GM03348 (cell line): ENCODE measurements around the gene PKHD1.
"Not testable (repeated sequence)": the region's sequence is repeated elsewhere in the genome, so short reads cannot be mapped to it uniquely, and the experiment has no call there.

ENCODE experiments used
- DNase-seq: peaks from one replicate; pipeline ENCODE4 v3.0.0; 2012; ENCODE audit warnings: low spot score

The PKHD1 gene

DNA sequence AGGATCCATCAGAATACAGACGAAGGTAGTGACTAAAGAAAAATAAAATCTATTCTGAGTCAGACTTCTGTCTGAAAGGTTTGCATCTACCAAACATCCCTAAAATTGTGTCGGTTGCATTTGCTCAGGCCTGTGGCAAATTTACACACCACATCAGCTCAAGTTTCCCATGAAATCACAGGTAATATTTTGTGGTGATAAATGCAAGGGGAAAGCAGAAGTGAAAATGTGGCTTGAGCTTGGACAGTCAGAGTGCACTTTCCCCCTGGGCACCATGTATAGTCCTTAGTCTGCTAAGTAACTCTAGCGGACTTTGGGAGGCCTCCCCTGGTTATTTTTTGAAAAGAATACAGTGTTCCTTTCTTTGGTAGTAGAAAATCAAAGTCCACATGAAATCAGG is 159.1 kb downstream of the PKHD1 start:
- no peak for DNase-seq

DNA sequence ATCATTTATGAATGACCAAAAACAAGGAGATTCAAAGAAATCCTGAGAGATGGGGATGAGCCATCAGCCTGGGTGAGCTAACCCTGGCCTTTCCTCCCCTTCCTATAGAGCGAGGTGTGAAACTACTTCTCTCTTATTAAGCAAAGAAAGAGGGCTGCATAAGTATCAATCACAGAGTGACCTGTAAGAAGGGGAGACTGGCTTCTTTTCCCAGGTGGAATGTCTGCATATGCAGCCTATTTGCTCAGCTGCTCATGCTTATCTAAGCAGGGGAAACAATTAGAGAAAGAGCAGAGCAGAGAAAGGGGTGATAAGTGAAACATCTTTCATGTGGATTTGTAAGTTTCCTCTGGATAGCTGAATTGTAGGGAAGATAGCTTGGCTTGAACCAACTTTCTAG is 160.0 kb downstream of the PKHD1 start:
- DNase-seq, result no peak

DNA sequence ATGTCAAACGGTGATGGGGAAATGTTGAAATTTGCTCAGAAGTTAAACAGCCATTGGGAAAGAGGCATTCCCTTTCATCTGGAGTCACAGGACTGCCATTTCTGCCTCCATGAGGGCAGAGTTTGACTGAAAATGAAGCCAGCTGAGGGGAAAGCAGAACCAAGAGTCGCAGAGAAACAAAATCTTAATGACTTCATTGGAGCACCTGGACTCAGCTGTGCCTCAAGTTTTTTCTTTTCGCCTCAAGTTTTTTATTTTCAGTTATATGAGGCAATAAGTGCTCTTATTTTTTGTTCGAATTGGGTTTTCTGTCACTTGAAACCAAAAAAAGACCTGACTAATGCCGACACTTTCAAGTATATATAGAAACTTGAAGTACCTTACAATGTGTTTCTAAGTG is 161.3 kb downstream of the PKHD1 start:
- no peak for DNase-seq

DNA sequence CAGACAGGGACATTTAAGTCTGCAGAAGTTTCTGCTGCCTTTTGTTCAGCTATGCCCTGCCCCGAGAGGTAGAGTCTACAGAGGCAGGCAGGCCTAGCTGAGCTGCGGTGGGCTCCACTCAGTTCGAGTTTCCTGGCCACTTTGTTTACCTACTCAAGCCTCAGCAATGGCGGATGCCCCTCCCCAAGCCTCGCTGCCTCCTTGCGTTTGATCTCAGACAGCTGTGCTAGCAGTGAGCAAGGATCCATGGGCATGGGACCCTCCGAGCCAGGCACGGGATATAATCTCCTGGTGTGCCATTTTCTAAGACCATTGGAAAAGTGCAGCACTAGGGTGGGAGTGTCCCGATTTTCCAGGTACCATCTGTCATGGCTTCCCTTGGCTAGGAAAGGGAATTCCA is 164.9 kb downstream of the PKHD1 start:
- DNase-seq, result not testable (repeated sequence)

DNA sequence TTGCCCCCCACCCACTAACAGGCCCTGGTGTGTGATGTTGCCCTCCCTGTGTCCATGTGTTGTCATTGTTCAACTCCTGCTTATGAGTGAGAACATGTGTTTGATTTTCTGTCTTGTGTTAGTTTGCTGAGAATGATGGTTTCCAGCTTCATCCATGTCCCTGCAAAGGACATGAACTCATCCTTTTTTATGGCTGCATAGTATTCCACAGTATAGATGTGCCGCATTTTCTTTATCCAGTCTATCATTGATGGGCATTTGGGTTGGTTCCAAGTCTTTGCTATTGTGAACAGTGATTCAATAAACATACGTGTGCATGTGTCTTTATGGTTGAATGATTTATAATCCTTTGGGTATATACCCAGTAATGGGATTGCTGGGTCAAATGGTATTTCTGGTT is 169.1 kb downstream of the PKHD1 start:
- DNase-seq, result not testable (repeated sequence)

DNA sequence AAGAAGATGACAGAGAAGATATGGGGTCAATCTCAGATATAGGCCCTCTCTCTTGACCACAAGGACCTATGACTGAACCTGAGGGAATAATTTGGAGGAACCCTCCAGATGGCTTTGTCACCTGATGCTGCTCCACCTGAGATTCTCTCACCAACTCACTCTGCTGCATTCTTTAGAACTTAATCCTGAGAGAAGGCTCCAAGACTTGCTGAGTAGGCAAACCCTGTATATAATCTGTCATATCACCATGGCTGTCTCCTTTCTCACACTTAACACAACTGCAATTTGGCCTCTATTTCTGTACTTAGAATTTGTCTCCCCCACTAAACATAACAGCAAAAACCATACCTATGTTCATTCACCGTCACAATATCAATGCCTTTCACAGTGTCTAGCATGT is 172.3 kb downstream of the PKHD1 start:
- DNase-seq, result no peak

DNA sequence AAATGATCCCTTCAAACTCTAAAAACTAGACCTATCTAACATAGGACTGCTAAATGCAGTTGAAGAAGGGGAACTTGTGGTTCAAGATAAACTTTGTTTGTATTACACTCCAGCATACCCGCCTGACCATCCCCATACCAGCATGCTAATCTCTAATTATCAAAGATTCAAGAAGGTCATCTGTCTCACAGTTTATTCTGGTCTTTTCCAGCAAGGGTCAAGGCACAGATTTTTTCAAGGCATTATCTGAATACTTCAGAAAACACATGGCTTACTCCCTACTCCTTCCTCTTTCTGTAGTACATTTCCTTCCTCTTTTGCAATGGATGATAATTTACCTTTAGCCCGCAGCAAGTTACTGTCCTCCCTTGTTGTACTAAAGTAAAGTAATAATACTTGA is 174.1 kb downstream of the PKHD1 start:
- no peak for DNase-seq

DNA sequence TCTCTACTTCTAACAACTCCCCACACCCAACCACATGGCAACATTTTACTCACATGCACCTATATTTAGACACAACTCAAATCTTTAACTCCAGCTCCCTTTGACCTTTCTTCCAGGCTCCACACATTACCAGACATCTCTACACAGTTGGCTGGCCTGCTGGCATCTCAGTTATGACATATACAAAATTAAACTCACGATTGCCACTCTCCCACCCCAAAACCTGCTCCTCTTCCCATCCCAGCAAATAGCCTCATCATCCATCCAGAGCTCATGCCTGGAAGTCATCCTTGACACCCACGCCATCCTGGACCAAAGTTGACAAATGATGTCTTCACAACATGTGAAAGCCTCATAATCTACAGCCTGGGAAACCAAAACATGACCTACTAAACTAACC is 176.6 kb downstream of the PKHD1 start:
- no peak for DNase-seq

DNA sequence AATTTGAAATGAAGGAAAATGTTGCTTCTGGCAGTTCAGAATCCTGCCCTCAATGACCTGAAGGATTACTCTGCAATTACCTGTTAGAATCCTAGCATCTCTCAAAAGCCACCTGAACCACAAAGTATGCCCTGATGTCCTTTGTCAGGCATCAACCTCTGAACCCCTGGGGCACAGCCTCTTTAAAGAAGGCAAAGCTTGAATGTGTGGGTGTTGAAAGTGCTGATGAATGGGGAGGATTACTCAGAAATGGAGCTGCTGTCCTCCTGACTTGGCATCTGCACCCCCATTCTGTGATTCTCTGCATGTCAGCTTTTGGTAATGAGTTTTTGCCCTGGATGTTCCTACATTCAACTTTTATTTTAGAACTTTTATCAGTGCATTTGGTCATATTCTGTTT is 179.2 kb downstream of the PKHD1 start:
- no peak for DNase-seq

DNA sequence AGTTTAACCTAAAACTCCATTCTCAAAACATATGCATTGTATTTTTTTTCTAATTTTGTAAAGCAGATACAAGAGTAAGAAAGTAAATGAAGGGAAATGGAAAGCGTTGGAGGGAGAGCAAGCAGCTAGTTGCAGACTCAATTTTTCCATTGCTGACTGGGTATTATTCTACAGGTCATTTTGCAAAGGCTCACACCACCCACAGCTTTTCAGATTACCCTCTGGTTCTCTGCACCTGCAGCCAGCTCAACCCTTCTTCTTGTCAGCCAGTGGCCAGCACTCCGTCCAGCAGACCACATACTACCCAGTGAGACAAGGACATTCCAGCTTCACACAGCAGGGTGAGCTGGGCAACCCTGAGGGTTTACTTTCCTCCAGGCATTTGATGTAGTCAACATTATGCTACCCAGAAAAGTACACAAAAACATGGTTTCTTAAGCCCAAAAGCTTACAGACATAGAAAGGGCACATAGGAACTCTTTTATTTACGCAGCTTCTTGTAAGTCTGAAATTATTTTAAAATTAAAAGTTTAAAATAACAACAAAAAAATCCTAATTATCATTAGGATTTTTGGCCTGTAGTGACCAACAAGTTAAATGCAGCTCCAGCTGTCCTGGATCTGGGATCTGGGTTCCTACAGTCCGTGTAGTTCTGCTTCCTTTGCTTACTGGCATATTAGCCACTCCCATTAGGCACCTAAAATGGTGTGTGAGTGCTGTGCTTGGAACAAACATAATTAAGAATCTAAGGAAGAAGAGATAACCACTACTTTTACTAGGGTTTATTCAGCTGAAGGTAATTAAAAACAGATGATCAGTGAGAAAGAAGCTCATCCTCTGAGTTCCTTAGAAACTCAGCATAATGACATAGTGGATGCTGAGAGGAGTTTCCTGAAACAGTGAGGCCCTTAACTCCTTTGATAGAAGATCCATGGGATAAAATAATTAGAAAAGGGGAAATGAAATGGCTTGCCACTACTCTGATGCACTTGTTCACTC is 185.3 kb downstream of the PKHD1 start:
- no peak for DNase-seq

DNA sequence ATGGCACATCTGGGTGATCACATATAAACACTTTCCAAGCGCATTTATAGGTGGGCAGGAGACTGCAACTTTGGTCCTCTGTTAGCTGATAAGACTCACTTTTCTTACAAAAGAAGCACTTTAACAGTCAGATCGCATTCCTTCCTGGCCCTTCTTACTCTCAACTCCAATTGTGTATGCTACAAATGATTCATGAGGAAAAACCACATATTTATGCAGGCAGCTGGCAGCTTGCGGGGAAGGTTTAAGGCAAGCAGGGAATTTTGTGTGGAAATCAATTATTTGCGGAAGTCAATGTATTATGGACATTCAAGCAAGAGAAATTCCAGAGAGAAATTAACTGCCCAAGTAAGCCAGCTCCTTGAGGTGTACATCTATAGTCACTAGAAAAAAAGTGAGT is 194.0 kb downstream of the PKHD1 start:
- DNase-seq, result no peak

DNA sequence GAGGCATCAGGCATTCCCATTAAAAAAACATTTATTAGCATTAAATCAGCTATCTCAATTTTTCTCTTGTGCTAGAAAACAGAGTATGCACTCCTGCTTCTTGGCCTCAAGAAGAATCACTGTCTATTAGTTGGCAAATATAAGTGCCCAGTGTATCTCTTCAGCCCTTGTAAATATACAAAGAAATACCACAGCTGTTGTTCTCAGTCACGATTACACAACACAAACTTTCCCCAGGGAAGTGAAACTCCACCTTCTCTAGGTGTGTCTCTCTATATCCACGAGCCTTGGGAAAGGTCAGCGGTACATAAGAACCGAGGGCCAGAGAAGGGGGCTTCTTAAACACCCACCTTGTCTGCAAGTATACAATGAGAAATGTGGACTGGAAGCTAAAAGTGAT is 194.7 kb downstream of the PKHD1 start:
- no peak for DNase-seq

DNA sequence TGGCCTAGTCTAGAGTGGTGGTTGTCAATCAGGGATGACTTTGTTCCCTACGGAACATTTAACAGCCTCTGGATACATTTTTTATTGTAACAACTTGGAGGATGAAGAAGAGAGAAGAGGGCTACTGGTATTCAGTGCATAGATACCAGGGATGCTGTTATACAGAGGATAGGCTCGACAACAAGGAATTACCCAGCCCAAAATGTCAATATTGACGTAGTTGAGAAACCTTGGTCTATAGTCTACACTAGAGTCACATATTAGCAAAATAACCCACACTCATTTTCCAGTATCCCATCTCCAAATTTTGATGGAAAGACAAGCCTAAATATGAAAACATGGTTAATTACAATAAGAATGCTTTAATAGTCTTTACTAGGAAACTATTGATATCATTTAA is 195.1 kb downstream of the PKHD1 start:
- DNase-seq, result no peak

DNA sequence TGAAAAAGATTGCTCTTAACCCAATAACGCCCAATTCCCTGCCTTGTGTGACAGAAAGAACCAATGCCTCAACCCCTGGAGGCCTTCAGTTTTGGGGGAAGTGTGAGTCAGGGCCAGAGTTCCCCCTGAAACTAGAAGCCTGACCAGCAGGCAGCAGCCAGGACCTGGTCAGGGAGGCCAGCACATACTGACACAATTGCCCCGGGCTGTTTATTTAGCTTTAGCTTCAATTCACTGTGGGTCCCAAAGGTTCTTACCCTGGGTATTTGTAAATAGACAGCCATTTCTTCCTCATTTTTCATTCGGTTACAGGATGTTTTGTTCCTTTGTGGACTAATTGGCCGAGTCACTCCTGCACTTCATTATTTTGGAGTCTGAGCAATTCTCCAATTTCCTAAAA is 195.6 kb downstream of the PKHD1 start:
- no peak for DNase-seq

DNA sequence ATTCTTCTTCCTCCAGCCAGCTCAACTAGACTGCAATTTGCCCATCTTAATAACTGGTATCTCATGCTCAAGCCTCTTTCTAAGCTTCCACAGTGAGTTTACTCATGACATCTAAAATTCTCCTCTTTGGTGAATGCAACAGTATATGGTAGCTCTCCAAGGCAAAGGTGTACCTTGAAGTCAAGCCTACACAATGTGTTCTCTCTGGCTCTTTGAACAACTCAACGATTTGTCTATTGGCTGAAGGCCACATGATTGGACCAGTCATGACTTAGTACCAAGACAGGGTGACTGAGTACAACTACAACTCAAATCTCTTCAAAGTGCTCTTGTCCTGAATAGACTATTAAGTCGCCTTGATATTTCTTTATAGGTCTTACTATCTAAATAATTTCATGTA is 199.6 kb downstream of the PKHD1 start:
- DNase-seq, result no peak

DNA sequence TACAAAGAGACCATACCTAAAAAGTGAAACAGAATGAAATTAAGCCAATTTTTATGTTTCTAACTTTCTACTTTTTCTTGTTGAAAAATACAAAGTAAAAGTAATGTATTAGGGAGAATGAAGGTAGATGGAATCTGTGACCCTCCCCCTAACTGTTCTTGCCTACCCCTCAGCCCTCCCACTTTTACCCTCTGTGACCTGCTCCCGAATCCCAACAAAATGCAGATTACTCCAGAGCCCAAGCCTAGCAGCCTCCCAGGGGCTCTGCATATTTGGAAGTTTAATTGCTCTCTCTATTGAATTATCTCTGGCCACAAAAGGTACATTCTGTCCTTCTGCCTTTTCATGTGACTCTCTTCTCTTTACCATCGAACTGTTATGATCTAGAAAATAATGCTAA is 201.5 kb downstream of the PKHD1 start:
- no peak for DNase-seq

DNA sequence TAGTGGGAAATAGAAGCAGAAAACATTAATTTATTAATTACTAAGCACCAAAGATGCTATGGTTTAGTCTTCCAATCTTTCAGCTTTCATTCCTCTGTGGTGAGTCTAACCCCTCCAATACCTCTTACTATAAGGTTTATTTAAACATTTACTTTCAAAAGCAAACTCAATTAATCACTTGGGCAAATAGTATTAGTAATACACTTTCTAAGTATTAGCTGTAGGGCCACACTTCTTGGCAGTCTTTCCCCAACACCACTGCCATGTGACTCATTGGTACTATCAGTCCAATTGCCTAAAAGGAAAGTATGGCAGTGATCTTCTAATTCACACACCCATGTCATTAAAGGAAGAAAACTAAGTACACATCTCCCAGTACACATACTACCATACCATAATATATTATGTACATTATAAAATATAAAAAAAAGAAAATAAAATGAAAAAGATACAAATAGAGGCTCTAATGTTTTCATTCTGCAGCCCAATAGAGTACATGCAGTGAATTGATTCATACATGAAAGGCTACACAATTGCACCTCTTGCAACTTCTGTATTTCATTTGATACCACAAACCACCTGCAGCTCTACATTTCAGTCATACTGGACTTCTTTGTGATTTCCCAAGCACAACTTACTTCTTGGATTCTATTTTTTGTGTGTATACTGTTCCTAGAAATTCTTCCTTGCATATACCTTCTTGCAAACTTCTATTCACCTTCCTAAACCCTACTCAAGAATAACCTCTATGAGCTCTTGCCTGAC is 218.6 kb downstream of the PKHD1 start:
- DNase-seq, result no peak

DNA sequence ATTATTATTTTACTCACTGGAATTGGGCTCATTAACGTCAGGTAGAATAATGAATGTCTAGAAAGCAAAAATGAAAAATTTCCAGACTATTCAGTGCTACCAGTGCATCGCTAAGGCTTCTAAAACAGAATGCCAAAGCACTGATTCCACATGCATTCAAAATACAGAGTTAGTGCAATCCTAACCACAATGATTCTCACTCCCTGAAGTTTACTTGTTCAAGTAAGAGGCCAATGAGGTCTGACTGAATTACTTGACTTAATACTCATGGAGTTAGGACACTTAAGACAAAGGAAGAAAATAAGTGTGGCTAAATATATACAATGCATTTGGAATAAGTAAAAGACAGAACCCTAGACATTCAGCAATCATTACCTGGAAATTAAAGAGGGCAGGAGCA is 220.5 kb downstream of the PKHD1 start:
- no peak for DNase-seq

DNA sequence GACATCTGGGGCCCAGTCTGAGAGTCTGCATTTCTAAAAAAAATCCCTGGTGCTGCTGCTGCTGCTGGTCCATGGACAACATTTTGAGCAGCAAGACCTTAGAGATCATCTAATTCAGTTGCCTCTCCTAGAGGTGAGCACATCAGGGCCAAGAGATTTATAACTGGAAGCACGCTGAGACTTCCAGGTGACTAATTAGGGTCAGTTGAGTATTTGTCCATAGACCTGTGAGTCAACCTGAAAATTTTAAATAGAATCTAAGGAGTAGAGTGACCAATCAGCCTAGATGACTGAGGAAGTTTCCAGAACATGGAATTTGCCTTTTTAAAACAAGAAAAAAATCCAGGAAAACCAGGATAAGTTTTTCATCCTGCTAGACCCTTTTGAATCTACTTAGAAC is 221.4 kb downstream of the PKHD1 start:
- DNase-seq, result no peak

DNA sequence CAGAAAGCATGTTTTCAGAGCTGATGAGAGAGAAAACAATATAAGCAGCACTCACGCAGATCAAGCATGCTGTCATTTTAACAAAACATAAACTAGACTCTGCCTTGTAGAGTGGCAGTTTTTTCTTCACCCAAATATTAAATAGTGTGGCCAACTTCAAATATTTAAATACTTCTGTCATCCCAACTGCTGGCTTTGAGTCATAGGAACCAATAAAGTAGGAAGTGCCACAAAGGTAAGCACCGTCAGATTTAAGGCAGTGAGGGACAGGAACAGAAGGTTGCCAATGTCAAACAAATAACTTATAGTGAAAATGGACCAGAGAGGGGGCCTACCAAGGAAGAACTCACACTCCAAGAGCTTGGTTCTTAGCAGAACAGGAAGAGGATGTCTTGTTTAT is 222.2 kb downstream of the PKHD1 start:
- DNase-seq, result no peak

DNA sequence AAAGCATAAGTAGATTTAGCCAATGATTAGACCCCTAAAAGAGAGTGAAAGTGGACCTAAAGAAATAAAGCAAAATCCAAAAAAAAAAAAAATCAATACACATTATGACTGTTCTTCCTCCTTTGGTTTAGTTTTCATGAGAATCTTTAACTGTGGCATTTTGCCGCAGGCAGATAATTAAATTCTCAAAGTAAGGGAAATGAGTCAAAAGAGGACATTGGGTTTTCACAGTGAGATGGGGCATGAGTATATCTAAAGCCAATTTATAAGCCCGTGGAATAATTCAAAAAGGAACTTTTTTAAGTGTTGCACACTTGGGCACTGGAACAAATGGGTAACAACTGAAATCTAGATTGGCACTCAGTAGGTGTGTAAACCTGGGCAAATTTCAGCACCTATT is 230.3 kb downstream of the PKHD1 start:
- no peak for DNase-seq

DNA sequence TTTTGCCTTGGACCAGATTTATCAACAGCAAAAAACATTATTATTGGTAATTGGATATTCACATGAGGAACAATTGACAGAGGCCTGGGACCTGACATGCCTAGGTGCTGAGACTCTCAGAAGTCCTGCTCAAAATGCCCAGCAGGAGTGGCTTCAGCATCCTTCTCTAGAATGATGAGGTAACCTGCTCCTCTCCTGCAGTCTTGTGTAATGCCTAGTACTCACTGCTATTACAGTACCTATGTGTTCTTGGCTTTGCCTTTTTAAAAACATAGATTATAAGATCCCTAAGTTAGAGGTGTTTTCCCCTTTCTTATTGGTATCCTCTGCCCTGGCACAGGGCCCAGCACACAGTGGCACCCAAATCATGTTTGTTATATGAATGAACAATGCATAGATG is 230.9 kb downstream of the PKHD1 start:
- no peak for DNase-seq

DNA sequence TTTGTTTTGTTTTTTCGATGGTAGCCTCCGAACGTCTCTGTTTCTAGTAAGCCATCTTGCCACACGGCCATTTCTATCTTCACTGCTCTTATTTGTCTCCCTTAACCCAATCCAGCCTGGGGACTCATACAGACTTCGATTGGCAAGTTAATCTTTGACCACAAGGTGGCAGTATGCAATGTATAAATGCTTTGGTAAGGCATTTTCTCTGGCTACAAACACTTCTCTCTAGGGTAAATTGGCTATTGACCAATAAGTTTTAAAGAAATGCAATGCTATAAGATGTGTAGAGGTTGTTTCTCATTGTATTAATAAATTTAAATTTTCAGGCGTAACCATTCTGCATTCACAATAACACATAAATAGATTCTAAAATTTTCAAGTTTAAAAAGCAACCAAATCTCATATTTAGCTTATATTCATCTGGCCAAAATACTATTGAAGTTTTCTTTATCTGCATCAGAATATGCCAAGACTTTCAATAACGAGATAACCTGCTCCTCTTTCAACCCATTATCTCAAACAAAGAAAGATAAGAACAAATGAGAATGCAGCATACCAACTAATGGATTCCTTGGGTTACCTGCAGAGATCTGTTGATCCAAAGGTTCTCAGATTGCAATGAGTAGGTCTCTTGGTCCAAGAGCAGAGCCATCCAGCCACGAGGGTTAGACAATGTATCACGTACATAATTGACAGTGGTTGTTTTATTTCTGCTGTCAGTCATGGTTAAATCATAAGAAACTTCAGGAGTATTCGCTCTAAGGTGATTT is 231.9 kb downstream of the PKHD1 start:
- DNase-seq, result peak; percentile 62
